Ishikawa (cell line): Measurements from ENCODE around the gene MLLT3.

Experiments
- CEBPB ChIP-seq: IDR thresholded peaks from 2 replicates; pipeline ENCODE4 v1.6.1; 2012
- CREB1 ChIP-seq: IDR thresholded peaks from 2 replicates; pipeline ENCODE4 v1.6.1; 2012; ENCODE audit warnings: low read depth
- EP300 ChIP-seq: IDR thresholded peaks from 2 replicates; pipeline ENCODE4 v1.6.1; 2012; ENCODE audit warnings: borderline replicate concordance
- FOXM1 ChIP-seq: IDR thresholded peaks from 2 replicates; pipeline ENCODE4 v1.6.1; 2012; ENCODE audit warnings: low read depth, borderline replicate concordance
- NFIC ChIP-seq: IDR thresholded peaks from 2 replicates; pipeline ENCODE4 v1.6.1; 2012
- RAD21 ChIP-seq: IDR thresholded peaks from 2 replicates; pipeline ENCODE4 v1.6.1; 2012; ENCODE audit warnings: low read depth
- TAF1 ChIP-seq: IDR thresholded peaks from 2 replicates; pipeline ENCODE4 v1.6.1; 2012; ENCODE audit warnings: low read depth, mild to moderate bottlenecking
- TCF12 ChIP-seq: IDR thresholded peaks from 2 replicates; pipeline ENCODE4 v1.6.1; 2012; ENCODE audit warnings: low read depth
- TEAD4 ChIP-seq: IDR thresholded peaks from 2 replicates; pipeline ENCODE4 v1.6.1; 2012
- YY1 ChIP-seq: IDR thresholded peaks from 2 replicates; pipeline ENCODE4 v1.6.1; 2012; ENCODE audit warnings: low read depth
- ZBTB7A ChIP-seq: IDR thresholded peaks from 2 replicates; pipeline ENCODE4 v1.6.1; 2012; ENCODE audit warnings: low read depth
- TF ChIP-seq, protein P1 (sequence below): IDR thresholded peaks from 2 replicates; pipeline ENCODE4 v1.6.1; 2012; ENCODE audit warnings: low read depth, mild to moderate bottlenecking
- TF ChIP-seq, protein P2 (sequence below): IDR thresholded peaks from 2 replicates; pipeline ENCODE4 v1.6.1; 2012
- TF ChIP-seq, protein P3 (sequence below): IDR thresholded peaks from 2 replicates; pipeline ENCODE4 v1.6.1; 2012

DNA sequence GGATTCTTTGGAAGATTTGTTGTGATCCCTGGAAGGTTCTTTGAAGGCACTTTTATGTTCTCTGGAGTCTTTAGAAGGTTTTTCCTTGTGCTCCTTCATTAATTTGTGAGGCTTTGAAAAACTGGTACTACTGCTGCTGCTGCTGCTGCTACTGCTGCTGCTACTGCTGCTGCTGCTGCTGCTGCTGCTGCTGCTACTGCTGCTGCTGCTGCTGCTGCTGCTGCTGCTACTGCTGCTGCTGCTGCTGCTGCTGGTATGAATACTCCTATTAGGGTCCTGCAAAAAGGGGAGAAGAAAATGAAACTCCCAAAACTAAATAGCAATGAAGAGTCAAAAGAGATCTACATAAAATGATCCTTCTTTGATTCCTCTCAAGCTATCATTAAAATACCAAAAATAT, 208.1 kb downstream of the MLLT3 start:
- TF ChIP-seq CREB1 (no peak), EP300 (no peak), TEAD4 (no peak), FOXM1 (no peak), YY1 (no peak), CEBPB (no peak), ZBTB7A (no peak), TAF1 (no peak), RAD21 (no peak), TCF12 (no peak), NFIC (no peak)
- TF ChIP-seq, protein P1, sequence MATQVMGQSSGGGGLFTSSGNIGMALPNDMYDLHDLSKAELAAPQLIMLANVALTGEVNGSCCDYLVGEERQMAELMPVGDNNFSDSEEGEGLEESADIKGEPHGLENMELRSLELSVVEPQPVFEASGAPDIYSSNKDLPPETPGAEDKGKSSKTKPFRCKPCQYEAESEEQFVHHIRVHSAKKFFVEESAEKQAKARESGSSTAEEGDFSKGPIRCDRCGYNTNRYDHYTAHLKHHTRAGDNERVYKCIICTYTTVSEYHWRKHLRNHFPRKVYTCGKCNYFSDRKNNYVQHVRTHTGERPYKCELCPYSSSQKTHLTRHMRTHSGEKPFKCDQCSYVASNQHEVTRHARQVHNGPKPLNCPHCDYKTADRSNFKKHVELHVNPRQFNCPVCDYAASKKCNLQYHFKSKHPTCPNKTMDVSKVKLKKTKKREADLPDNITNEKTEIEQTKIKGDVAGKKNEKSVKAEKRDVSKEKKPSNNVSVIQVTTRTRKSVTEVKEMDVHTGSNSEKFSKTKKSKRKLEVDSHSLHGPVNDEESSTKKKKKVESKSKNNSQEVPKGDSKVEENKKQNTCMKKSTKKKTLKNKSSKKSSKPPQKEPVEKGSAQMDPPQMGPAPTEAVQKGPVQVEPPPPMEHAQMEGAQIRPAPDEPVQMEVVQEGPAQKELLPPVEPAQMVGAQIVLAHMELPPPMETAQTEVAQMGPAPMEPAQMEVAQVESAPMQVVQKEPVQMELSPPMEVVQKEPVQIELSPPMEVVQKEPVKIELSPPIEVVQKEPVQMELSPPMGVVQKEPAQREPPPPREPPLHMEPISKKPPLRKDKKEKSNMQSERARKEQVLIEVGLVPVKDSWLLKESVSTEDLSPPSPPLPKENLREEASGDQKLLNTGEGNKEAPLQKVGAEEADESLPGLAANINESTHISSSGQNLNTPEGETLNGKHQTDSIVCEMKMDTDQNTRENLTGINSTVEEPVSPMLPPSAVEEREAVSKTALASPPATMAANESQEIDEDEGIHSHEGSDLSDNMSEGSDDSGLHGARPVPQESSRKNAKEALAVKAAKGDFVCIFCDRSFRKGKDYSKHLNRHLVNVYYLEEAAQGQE: no peak
- TF ChIP-seq, protein P2, sequence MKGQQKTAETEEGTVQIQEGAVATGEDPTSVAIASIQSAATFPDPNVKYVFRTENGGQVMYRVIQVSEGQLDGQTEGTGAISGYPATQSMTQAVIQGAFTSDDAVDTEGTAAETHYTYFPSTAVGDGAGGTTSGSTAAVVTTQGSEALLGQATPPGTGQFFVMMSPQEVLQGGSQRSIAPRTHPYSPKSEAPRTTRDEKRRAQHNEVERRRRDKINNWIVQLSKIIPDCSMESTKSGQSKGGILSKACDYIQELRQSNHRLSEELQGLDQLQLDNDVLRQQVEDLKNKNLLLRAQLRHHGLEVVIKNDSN: no peak
- TF ChIP-seq, protein P3, sequence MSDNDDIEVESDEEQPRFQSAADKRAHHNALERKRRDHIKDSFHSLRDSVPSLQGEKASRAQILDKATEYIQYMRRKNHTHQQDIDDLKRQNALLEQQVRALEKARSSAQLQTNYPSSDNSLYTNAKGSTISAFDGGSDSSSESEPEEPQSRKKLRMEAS: no peak
